ENCODE measurements around the gene MRLN.

MRLN gene

DNA sequence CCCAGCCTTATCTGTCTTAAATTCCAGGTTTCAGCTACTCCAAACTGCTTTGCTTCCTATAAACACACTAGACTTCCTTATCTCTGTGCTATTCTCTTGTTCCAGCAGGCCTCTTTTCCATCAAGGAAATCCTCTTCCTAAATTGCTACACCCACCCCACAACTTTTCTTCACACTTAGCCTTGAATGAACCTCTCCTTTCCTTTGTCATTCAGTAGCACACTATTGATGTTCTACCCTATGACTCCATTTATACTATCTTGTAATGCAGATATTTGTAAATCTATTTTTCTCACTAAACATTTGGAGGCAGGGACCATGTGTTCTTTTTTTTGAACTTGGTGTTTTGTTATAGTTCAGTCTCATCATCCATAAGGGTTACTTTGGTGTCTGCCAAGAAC is 47.3 kb downstream of the MRLN start:
- DNase-seq (ENCODE audit: low read depth) = no peak

DNA sequence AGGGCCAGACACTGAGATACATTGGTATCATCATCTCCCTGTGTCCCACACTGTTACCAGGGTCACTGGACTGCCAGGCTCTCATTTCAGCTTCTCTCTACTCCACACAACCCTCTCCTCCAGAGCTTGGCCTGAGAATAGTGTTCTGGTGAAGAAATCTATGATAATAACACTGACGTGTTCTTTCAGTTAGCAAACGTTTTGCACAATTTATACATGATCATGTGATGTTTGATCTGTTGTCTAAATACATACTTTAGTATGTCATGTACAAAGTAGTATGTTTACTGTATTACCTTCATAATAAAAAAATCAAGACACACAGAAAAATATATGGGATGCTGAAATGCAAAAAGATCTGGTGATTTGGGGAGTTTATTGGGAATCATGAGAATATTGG is 48.6 kb downstream of the MRLN start:
- DNase-seq (ENCODE audit: low read depth) = no peak

DNA sequence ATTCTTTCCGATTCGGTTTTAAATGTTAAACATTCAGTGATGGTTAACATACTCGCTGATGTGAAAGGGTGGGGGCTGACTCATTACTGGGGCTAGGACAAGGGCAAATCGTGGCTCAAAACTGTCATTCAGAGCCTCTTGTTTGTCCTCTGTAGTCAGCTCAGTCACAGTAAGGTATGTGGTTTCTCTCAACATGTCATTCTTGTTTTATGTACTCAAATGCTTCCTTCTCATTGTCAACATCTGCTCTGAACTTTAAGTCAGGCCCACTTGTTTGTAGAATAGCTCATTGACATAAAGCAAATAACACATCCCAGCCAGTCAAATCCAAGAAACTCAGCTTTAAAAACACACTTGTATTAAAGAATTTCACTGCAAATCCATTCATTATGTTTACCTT is 50.9 kb downstream of the MRLN start:
- DNase-seq (ENCODE audit: low read depth) = no peak

DNA sequence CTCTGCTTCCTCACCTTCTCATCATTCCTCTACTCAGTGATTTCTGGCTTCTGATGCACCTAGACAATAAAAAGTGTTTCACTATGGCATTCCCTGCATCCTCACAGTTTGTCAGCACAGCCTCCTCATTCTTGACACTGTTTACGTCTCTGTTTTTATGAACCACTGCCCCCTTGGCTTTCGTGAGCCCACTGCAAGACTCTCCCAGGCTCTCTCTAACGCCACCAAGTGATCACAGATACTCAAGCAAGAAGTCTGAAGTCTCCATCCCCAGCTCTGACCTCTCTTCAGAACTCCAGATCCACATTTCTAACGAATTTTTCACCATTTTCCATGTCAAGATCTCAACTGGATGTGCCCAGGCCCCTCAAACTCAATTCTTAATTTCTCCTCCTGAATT is 52.5 kb downstream of the MRLN start:
- DNase-seq (ENCODE audit: low read depth) = no peak

DNA sequence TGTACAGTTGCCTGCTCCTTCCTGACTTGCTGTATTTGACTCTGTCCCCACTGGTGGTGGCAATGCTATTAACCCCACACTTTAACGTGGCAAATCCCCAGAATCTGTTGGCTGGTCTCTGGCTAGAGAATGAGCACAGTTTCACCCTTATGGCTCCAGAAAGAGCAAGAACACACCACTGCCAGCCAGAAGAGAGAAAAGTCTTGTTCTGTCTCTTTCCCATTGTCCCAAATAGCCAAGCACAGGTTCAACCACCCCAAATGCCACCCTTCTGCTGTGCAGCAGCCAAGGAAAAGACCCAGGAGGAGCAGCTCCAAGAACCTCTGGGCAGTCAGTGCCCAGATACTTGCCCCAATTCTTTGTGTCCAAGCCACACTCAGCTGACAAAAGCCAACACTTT is 54.9 kb downstream of the MRLN start:
- DNase-seq (ENCODE audit: low read depth) = no peak

DNA sequence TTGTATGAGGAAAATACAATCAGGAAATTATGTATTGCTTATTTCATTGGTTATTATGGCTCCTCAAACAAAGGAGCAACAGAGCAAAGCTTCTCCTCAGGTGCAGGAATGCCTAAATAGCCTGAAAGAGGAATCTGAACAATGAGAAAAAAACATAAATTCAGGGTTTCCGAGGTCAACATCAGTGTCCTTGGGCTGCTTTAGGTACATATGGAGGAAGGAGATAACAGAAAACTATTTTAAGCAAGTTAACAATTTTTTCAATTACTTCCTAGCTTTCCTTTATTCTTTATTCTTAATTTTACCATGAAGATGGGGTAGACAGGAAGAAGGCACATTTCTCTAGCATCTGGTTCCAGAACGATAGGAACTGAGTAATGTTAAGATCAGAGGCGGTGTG is 57.6 kb downstream of the MRLN start:
- DNase-seq (ENCODE audit: low read depth) = no peak

DNA sequence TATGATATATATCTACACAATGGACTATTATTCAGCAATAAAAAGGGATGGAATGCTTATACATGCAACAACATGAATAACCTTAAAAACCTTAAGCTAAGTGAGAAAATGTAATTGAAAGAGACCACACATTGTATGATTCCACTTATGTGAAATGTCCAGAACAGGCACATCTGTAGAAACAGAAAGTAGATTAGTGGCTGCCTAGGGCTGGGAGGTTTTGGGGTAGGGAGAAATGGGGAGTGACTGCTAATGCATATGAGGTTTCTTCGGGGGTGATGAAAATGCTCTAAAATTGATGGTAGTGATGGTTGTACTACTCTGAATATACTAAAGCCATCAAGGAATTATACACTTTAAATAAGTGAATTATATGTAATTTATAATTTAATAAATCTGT is 58.3 kb downstream of the MRLN start:
- no peak for DNase-seq (ENCODE audit: low read depth)

DNA sequence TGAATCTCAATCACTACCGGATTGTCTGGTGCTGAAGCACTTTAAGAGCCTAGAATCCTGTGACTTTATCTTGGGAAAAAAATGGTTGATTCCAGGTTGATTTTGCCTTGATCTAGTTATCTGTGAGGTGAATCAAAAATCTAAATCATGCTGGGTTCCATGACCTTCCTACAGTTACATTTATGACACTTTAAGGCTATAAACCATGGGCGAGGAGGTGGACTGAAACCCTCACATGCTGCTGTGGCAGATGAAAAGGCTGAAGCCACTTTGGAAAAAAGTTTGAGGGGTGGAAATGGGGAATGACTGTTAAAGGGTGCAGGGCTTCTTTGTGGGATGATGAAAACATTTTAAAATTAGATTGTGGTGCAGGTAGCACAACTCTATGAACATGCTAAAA is 61.1 kb downstream of the MRLN start:
- no peak for DNase-seq (ENCODE audit: low read depth)

DNA sequence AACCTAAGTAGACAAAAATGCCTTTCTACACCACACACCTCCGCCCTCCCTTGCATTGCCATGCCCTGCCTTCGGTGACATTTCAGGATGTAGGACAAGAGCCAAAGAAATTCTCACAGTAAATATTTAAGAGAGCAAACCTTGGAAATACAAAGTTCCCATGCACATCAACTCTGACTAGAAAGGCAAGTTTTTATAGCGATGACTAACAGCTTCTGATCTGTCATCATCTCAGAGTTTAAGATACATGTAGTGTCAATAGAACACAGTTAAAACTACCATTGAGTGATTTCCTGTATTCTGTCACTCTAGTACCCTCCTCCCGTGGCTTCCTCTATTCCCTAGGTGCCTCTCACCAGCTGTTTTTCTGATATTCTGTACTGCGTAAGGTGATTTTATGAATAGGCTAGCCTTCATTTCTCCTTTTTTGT is 64.3 kb downstream of the MRLN start:
- no peak for DNase-seq (ENCODE audit: low read depth)

DNA sequence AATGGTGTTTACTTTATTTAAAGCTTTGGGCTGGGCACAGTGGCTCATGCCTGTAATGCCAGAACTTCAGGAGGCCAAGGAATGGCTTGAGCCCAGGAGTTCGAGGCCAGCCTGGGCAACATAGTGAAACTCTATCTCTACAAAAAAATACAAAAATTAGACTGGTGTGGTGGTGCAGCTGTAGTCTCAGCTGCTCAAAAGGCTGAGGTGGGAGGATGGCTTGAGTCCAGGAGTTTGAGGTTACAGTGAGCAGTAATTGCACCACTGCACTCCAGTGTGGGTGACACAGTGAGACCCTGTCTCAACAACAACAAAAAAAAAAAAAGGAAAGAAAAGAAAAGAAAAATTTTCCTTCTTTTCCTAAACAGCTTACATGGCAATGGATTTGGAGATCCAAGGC is 65.6 kb downstream of the MRLN start:
- no peak for DNase-seq (ENCODE audit: low read depth)
